Endodermal cell (in vitro differentiated cells): ENCODE measurements around the gene USP48. TPM values are rescaled to one million over a fixed set of nuclear protein-coding genes. Genes with fewer than 3 reads are reported as not detected.
A peak's percentile ranks its signal among the peaks of the same experiment; 100 is the strongest.
"Not testable (repeated sequence)": the region's sequence is repeated elsewhere in the genome, so short reads cannot be mapped to it uniquely, and the experiment has no call there.

Experiments
- DNase-seq: peaks from one replicate; pipeline ENCODE4 v3.0.0-alpha.2; 2017
- H3K27ac ChIP-seq: 2 replicates; pipeline ENCODE4 v1.5.1; 2013; ENCODE audit warnings: mild to moderate bottlenecking, low read depth, low read length, moderate library complexity
- H3K27me3 ChIP-seq: 2 replicates; pipeline ENCODE4 v1.6.1; 2013; ENCODE audit warnings: mild to moderate bottlenecking, low read length, moderate library complexity; ENCODE audit not compliant: insufficient read depth, control insufficient read depth, poor library complexity, severe bottlenecking
- H3K36me3 ChIP-seq: 2 replicates; pipeline ENCODE4 v1.7.0; 2013; ENCODE audit warnings: mild to moderate bottlenecking, low read length, moderate library complexity; ENCODE audit not compliant: control insufficient read depth, insufficient read depth
- H3K4me1 ChIP-seq: one replicate; pipeline ENCODE4 v1.7.0; 2013; ENCODE audit warnings: low read length; ENCODE audit not compliant: control insufficient read depth, insufficient read depth
- H3K4me3 ChIP-seq: 2 replicates; pipeline ENCODE4 v1.5.1; 2013; ENCODE audit warnings: mild to moderate bottlenecking, low read length, moderate library complexity
- H3K9ac ChIP-seq: 2 replicates; pipeline ENCODE4 v1.6.1; 2013; ENCODE audit warnings: mild to moderate bottlenecking, low read length, moderate library complexity; ENCODE audit not compliant: poor library complexity, severe bottlenecking; ENCODE audit errors: extremely low read depth
- H3K9me3 ChIP-seq: 2 replicates; pipeline ENCODE4 v1.6.1; 2013; ENCODE audit warnings: mild to moderate bottlenecking, low read length, moderate library complexity; ENCODE audit not compliant: control insufficient read depth
- H3K27ac Mint-ChIP-seq: 2 replicates; pipeline ENCODE4 v1.8.0; 2020; ENCODE audit warnings: mixed read lengths
- H3K27me3 Mint-ChIP-seq: 2 replicates; pipeline ENCODE4 v1.8.0; 2021; ENCODE audit warnings: mild to moderate bottlenecking, mixed read lengths; ENCODE audit not compliant: insufficient read depth
- H3K36me3 Mint-ChIP-seq: 2 replicates; pipeline ENCODE4 v1.8.0; 2020; ENCODE audit warnings: low read depth, mixed read lengths
- H3K4me1 Mint-ChIP-seq: 2 replicates; pipeline ENCODE4 v1.8.0; 2020; ENCODE audit warnings: mixed read lengths
- H3K4me3 Mint-ChIP-seq: 2 replicates; pipeline ENCODE4 v1.8.0; 2020; ENCODE audit warnings: mild to moderate bottlenecking, moderate library complexity, mixed read lengths
- H3K9me3 Mint-ChIP-seq: 2 replicates; pipeline ENCODE4 v1.8.0; 2020; ENCODE audit warnings: mild to moderate bottlenecking, mixed read lengths
- CTCF ChIP-seq: fragments of 200-600 bp; sonication (generic); conservative IDR thresholded peaks from 2 replicates; pipeline ENCODE4 v1.5.0; 2021; ENCODE audit warnings: antibody characterized with exemption, mild to moderate bottlenecking
- WGBS, 2 experiments: methylation state at CpG; one replicate each; pipeline versions ENCODE4 v1.1.5 to v1.1.7; 2013; ENCODE audit warnings: missing lambda C conversion rate in 2 of 2, mixed read lengths in 1 of 2; ENCODE audit not compliant: insufficient coverage in 1 of 2, insufficient read length in 1 of 2; 5-methylcytosine and 5-hydroxymethylcytosine counted together
- total RNA-seq, 2 donors: library from RNA; stranded (reverse); fragmentation: NEBNext Ultra II Directional in 1 of 2; extraction: Animal tissue kit (Norgen Biotek cat#: 25700) in 1 of 2; gene quantifications; 2 replicates in 1 of 2; 3 replicates in 1 of 2; pipeline ENCODE4 v1.2.1, GENCODE V29; 2021

The USP48 gene
- total RNA-seq, 2 donors from 2014 or later, result 73.8 to 78.6 TPM

GRCh38 chr1:21779613-21780521 lies 3.1 kb downstream of the USP48 start:
- Histone ChIP-seq H3K4me1 (no peaks in the 10 kb centered on the region), H3K27me3 (no peaks in the 10 kb centered on the region), H3K9ac (no peak overlapping the region), H3K4me3 (peak overlapping the region; percentile 42), H3K9me3 (no peaks in the 10 kb centered on the region), H3K36me3 (no peaks in the 10 kb centered on the region), H3K27ac (no peak overlapping the region)
- H3K4me3 Mint-ChIP-seq, result peak overlapping the region; percentile 29
- H3K27ac Mint-ChIP-seq, result no peak overlapping the region
- H3K36me3 Mint-ChIP-seq, result peaks cover 7% of the 10 kb centered on the region
- peaks cover 11% of the 10 kb centered on the region for H3K9me3 Mint-ChIP-seq
- no peak for TF ChIP-seq CTCF
- DNase-seq, result no peak
- no peaks in the 10 kb centered on the region for H3K27me3 Mint-ChIP-seq
- H3K4me1 Mint-ChIP-seq, result peaks cover 10% of the 10 kb centered on the region
- WGBS, 2 experiments, result 96 to 97% methylated on average over 8 to 12 of the region's 12 CpGs

GRCh38 chr1:21778405-21778727 lies 4.6 kb downstream of the USP48 start:
- Histone ChIP-seq H3K27me3 (no peaks in the 10 kb centered on the region), H3K4me1 (no peaks in the 10 kb centered on the region), H3K9ac (no peak overlapping the region), H3K36me3 (no peaks in the 10 kb centered on the region), H3K9me3 (no peaks in the 10 kb centered on the region), H3K4me3 (no peak overlapping the region), H3K27ac (no peak overlapping the region)
- 94 to 100% methylated on average over 2 of the region's 2 CpGs for WGBS, 2 experiments
- Mint-ChIP-seq H3K4me1 (peaks cover 8% of the 10 kb centered on the region), H3K36me3 (peaks cover 7% of the 10 kb centered on the region), H3K4me3 (no peak overlapping the region), H3K27me3 (no peaks in the 10 kb centered on the region), H3K27ac (no peak overlapping the region), H3K9me3 (peaks cover 11% of the 10 kb centered on the region)
- no peak for DNase-seq
- no peak for TF ChIP-seq CTCF

GRCh38 chr1:21776925-21777324 lies 6.0 kb downstream of the USP48 start:
- DNase-seq, H3K27me3 ChIP-seq, H3K4me3 ChIP-seq, H3K27ac ChIP-seq, H3K4me3 Mint-ChIP-seq, H3K9me3 ChIP-seq, H3K27ac Mint-ChIP-seq, H3K9ac ChIP-seq, H3K4me1 Mint-ChIP-seq, H3K36me3 Mint-ChIP-seq, H3K36me3 ChIP-seq, H3K27me3 Mint-ChIP-seq, H3K4me1 ChIP-seq: not testable (repeated sequence)
- H3K9me3 Mint-ChIP-seq, result peaks cover 13% of the 10 kb centered on the region
- 83 to 85% methylated on average over 5 of the region's 5 CpGs for WGBS, 2 experiments
